ENCODE data around the gene ATXN1. TPM values are rescaled to one million over a fixed set of nuclear protein-coding genes. Genes with fewer than 3 reads are reported as not detected.

The ATXN1 gene
- total and polyA plus RNA-seq, 2 donors from 2014 or later = 4.2 to 58.2 TPM

DNA sequence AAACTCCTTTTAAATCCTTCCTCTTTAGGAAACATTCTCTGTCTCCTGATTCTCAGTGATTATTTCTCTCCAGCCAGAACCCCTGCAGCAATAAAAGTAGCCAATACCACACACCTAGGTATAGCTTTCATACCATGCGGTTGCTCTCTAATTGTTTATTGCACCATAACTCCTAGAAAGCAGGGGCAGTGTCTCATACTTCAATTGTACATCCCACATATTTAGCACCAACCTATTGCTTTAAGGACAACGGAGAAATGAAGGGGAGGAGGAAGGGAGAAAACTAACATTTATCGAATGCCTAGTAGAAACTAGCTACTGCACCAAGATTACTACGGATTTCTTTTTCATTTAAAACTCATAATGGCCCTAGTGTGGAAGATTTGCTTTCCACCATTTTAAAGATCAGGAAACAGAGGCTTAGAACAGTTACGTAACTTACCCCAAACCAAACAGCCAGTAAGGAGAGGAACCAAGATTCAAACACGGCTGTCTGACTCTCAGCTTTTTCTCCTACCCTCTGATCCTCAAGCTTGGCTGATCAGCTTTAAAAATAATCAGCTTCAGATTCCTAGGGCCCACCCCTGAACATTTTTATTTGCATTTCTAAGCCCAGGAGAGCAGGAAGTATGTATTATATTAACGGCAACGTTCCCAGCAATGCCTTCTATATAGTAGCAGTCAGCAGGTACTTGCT, 43.4 kb upstream of the ATXN1 start:
- no peak overlapping the region for H3K27ac ChIP-seq (ENCODE audit: low read depth in 2 of 2, low read length in 2 of 2)
- intact Hi-C loops (cut with DNase I) = no loop called here
- H3K4me3 ChIP-seq (ENCODE audit: low read length in 3 of 3) = no peak overlapping the region
- H3K9ac ChIP-seq (ENCODE audit: low read length in 3 of 3) = no peak overlapping the region
- DNase-seq (peak in 2 of 5 donors; percentile 10 to 18), FAIRE-seq (no peak)
- H3K27me3 ChIP-seq (ENCODE audit: control insufficient read depth, insufficient read depth, low read length) = no peaks in the 10 kb centered on the region
- no peaks in the 10 kb centered on the region for H3K36me3 ChIP-seq (ENCODE audit: control insufficient read depth in 2 of 3, insufficient read depth in 3 of 3, low read length in 3 of 3)
- H3K9me3 ChIP-seq (ENCODE audit: control insufficient read depth in 2 of 3, insufficient read depth in 1 of 3, low read length in 3 of 3) = no peaks in the 10 kb centered on the region
- TF ChIP-seq, protein P1, sequence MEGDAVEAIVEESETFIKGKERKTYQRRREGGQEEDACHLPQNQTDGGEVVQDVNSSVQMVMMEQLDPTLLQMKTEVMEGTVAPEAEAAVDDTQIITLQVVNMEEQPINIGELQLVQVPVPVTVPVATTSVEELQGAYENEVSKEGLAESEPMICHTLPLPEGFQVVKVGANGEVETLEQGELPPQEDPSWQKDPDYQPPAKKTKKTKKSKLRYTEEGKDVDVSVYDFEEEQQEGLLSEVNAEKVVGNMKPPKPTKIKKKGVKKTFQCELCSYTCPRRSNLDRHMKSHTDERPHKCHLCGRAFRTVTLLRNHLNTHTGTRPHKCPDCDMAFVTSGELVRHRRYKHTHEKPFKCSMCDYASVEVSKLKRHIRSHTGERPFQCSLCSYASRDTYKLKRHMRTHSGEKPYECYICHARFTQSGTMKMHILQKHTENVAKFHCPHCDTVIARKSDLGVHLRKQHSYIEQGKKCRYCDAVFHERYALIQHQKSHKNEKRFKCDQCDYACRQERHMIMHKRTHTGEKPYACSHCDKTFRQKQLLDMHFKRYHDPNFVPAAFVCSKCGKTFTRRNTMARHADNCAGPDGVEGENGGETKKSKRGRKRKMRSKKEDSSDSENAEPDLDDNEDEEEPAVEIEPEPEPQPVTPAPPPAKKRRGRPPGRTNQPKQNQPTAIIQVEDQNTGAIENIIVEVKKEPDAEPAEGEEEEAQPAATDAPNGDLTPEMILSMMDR (IDR thresholded peaks at IDR 0.05; ENCODE audit: borderline replicate concordance, extremely low read depth, insufficient read depth) = no peak
- H3K4me1 ChIP-seq (ENCODE audit: control insufficient read depth in 2 of 3, insufficient read depth in 2 of 3, low read depth in 1 of 3, low read length in 3 of 3) = peaks cover 0 to 14% (median 2%) of the 10 kb centered on the region in 3 donors

DNA sequence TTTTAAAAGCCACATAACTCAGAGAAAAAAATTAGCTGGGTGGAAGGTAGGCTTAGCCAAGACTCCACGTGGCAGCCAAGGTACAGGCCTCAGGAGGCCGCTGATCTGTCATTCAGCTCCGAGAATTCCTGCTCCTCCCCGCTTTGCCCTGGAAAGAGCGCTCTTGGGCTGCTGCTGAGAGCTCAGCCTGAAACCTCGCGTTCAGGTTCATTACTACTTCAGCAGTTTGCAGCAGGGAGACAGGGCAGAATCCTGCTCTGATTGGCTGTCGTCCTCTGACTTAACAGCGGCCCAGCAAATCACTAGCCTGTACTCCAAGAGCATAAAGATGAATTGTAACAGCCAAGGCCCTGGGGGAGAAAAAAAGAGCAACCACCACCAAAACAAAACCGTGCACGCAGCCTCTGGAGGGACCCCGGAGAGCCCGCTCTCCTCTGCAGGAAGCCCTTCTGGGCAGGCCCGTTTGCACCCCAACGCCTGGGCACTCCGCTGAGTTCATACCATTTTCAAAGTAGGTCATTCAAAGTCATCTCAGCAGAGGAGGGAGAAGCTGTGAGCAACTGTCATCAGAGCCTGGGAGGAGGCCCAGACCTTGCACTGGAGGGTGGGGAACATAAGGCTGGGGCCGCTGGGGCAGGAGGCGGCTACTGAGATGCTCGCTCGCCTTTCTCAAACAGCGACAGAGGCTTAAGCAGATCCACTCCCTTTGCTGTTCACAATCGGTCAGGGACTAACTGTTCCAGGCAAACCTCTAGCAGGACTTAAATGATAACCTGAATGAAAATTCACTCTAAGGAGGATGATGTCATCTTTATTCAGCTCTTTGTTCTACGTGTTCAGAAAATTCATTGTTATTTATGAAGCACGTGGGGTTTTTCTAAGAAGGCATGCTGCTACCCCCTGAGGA, 42.3 kb upstream of the ATXN1 start:
- intact Hi-C loops (cut with DNase I) = no loop called here
- Histone ChIP-seq H3K4me1 (ENCODE audit: control insufficient read depth in 2 of 3, insufficient read depth in 2 of 3, low read depth in 1 of 3, low read length in 3 of 3) (peaks cover 0 to 14% (median 2%) of the 10 kb centered on the region in 3 donors), H3K9me3 (ENCODE audit: control insufficient read depth in 2 of 3, insufficient read depth in 1 of 3, low read length in 3 of 3) (no peaks in the 10 kb centered on the region), H3K9ac (ENCODE audit: low read length in 3 of 3) (peak overlapping the region in 2 of 3 donors; percentile 8 to 57), H3K27ac (ENCODE audit: low read depth in 2 of 2, low read length in 2 of 2) (peak overlapping the region in 1 of 2 donors; percentile 16), H3K36me3 (ENCODE audit: control insufficient read depth in 2 of 3, insufficient read depth in 3 of 3, low read length in 3 of 3) (no peaks in the 10 kb centered on the region), H3K27me3 (ENCODE audit: control insufficient read depth, insufficient read depth, low read length) (no peaks in the 10 kb centered on the region), H3K4me3 (ENCODE audit: low read length in 3 of 3) (peak overlapping the region in 2 of 3 donors; percentile 23 to 52)
- FAIRE-seq = peak; percentile 37
- TF ChIP-seq, protein P1 (IDR thresholded peaks at IDR 0.05; ENCODE audit: borderline replicate concordance, extremely low read depth, insufficient read depth) = peak; percentile 8
- DNase-seq = peak; percentile 74 to 95 (median 91)

DNA sequence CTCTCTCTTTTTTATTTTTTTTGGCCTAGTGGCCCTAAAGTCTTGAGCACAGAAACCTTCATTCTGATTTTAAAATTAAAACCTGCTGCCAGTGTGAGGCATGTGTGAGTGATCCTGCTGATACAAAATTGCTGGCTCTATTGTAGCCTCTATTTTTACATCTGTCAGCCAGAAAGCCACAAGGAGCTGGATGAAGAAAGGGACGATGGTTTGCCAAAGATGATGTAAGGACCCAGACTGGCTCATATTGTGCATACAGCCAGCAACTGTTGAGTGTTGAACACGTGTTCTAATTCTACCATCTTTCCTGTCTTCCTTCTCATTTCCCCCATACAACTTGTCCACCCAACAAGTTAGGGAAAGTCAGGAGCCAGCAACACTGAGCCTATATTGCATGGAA, 40.8 kb upstream of the ATXN1 start:
- H3K9me3 ChIP-seq (ENCODE audit: control insufficient read depth in 2 of 3, insufficient read depth in 1 of 3, low read length in 3 of 3) = no peaks in the 10 kb centered on the region
- FAIRE-seq (no peak), DNase-seq (no peak)
- no peak overlapping the region for H3K4me3 ChIP-seq (ENCODE audit: low read length in 3 of 3)
- intact Hi-C loops (cut with DNase I) = no loop called here
- H3K36me3 ChIP-seq (ENCODE audit: control insufficient read depth in 2 of 3, insufficient read depth in 3 of 3, low read length in 3 of 3) = no peaks in the 10 kb centered on the region
- no peak overlapping the region for H3K9ac ChIP-seq (ENCODE audit: low read length in 3 of 3)
- peaks cover 0 to 14% (median 2%) of the 10 kb centered on the region in 3 donors for H3K4me1 ChIP-seq (ENCODE audit: control insufficient read depth in 2 of 3, insufficient read depth in 2 of 3, low read depth in 1 of 3, low read length in 3 of 3)
- no peaks in the 10 kb centered on the region for H3K27me3 ChIP-seq (ENCODE audit: control insufficient read depth, insufficient read depth, low read length)
- H3K27ac ChIP-seq (ENCODE audit: low read depth in 2 of 2, low read length in 2 of 2) = no peak overlapping the region
- TF ChIP-seq, protein P1 (IDR thresholded peaks at IDR 0.05; ENCODE audit: borderline replicate concordance, extremely low read depth, insufficient read depth) = no peak
